GM21526 (cell line): ENCODE measurements around the gene ACADL.

Source experiments
- ATAC-seq: cut with Tn5 transposase; IDR thresholded peaks from one replicate; pipeline ENCODE4 v1.9.1; 2021; ENCODE audit warnings: moderate library complexity; ENCODE audit not compliant: unreplicated experiment, low FRiP score

ACADL gene

DNA sequence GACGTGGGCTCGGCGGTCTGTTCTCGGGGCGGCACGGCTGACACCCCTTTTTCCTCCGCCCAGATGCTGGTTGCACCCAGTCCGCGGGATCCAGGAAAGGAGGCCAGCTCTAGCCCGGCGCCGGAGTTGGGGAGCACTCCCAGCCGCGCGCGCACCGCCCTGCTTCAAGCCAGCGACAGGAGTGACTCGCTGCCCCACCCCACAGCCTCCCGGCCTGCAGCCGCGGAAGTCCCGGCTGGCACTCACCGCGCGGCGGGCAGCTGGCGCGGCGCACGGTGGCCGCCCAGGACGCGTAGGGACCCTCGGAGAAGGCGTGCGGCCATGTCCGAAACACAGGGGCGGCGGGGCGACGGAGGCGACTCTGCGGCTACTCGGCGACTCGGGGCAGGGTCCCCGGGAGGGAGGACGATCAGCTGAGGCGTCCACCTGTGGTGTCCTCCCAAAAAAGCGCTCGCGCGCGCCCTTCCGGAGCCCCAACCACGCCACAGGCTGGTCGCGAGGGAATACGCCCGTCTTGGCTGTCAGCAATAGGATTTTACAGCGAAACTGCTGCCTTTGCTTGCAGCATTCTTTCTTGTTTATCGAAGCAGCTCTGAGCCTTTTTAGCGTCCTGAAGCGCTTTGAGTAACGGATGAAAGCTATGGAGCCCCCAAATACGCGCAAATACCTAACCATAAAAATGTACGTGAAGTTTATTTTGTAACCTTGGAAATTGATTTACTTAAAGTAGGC lies at the start of gene ACADL:
TSS of gene ACADL (minus strand) at position 507 of the 732 bp plus-strand sequence. CDS start at position 323, 184 bp downstream.
- ATAC-seq = no peak

DNA sequence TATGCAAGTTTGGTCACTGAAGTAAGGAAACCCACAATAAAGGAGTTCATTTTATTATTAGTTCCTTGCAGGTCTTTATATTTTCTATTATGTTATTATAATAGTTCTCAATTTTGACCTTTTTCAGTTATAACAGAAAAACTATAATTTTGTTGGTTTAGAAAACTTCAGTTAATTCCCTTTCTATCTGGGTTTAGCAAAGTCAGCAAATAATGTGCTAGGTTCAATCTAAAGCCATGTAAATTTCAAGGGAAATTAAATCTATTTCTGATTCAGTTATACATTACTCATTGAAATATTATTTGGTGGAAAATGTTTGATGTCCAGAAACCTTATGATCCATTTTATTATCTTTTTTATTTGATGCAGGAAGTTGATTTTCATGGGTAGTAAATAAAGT lies 46.1 kb upstream of the ACADL start:
- ATAC-seq = no peak

- no peak for ATAC-seq
These were observed 43.9 kb upstream of the ACADL start for GRCh38 chr2:210269148-210269547.

DNA sequence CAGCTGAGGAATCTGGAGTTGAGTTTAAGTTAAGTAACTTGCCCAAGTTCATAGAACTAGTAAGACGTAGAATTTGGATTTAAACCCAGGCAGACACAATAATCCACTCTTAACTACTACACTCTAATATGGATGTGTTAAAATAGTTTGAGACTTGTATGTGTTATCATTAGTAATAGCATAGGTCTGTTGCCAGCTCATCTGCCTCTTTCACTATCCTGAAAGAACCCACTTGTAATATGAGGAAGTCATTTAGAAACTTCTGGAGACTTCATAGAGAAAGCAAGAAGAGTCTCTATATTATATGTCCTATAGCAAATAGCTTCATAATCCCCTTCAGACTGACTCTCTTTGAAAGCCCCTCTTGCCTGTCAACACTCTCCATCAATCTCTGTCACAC lies 43.0 kb upstream of the ACADL start:
- ATAC-seq = no peak

DNA sequence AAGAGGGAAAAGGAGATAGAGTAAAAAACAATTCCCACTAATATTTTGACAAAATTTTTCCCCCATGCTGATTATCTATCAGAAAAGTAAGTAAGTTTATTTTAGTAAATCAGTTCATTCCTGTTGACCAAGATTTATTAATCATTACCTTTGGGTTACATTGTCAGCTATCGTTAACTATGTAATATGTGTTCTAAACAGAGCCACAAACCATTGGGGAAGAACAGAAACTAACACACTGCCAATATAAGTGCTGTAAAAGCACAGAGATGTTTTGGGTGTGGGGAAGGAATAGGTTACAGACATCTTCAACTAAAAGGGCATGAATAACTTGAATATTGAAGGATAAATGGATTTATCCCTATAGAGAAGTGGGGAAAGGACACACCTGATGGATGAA lies 42.5 kb upstream of the ACADL start:
- no peak for ATAC-seq

DNA sequence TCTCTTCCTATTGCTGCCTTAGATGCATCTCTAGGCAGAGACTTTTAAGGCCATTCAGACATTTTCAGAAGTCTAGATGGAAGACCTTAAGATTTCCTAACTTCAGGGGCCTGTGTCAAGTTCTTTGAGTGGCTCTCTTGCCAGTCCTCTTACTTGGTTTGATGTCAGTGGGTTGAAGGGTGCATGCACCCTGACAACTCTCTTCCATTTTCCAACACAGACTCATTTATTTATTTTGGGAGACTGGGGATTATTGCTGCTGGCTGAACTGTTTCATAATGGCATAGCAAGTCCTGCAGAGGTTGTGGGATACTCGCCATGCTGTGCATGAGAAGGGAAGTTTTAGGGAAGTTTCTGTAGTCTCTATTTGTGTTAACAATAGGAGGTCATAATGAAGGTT lies 39.0 kb upstream of the ACADL start:
- ATAC-seq = no peak

DNA sequence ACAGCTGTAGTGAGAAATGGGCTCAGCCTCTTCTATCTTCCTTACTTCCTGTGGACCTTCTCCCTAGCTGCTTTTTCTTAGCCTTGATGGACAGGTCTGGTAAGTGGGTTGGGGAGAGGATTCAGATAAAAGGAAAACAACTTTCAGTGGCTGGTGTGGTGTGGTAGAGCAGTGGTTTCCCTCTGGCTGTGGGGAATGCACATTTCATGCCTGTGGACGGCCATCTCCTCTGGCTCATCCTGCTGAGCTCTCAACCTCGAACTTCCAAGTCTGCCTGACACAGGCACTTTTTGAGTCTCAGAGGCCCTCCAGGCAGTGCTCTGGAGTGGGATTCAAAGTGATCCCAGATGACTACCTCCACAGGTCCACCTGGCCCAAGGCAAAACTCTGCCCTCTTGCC lies 38.6 kb upstream of the ACADL start:
- ATAC-seq = no peak

- no peak for ATAC-seq
These were observed 36.8 kb upstream of the ACADL start for GRCh38 chr2:210262036-210262435.

GRCh38 chr2:210259687-210260086 lies 34.4 kb upstream of the ACADL start:
- no peak for ATAC-seq

DNA sequence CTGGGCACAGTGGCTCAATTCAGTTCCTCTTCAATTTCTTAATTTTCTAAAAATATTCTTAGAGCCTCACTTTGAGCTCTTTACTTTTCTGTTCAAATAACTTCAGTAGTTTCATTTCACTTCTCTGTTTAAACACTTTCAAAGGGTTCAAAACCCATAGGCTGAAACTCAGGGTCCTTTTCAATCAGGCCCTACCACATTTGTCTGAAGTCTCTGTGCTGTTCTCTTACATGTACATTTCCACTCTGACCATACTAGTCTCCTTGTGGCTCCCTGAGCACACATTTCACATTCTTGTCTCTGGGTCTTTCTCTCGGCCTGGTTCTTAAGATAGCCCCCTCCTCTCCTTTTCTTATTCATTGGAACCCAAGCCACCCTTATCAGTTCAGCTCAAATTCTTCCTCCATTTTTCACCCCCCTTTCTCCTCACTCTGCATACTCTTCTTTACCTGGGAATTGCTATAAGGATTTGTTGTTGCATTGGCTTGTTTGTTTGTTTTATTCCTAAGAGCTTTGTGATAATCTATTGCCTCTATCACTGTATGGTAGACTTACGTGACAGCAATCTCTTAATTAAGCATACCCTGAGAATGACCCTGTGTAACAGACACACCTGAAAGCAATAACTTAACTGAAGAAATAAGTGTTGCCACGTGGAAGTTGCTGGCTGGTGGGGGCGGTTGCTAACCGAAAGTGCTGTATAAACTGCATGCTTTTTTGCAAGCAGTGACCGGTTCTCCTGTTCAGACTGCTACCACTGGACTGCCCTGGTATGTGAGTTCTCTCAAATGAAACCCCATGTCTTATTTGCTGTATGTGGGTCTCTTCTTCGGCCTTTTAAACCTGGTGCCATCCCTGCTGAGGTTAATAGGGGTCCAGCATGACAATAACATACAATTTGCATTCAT lies 27.7 kb upstream of the ACADL start:
- ATAC-seq = no peak

DNA sequence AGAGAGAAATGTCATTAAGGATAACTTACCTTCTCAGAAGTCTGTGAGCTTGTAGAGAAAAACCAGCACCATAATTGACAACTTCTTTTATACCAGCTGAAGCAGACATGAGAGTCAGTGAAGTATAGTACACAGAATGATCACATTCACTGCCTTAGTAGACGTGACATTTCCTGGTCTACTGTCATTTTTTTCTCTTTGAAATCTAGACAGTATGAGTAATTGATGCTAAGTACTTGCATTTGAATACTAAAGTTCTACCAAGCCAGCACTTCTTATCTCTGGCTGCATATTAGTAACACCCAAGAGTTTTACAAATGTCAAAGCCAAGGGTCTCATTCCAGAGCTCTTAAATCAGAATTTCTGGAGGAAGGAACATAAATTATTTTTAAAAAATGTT lies 25.4 kb upstream of the ACADL start:
- no peak for ATAC-seq

DNA sequence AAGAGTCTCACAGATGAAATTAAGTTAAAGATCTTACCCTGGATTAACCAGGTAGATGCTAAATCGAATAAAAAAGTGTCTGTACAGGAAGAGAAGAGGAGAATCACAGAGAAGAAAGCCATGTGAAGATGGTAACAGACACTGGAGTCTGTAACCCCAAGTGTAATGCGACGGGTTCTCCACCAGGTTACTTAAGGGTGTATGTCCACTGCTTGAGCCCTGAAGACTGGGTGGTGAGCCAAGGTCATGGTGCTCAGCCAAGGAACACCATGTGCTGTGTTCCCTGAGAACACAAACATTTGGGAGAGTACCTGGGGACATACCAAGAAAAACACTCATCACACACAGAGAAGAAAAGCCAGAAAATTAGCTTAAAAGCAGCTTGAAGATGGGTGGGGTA lies 8.2 kb upstream of the ACADL start:
- ATAC-seq = no peak

DNA sequence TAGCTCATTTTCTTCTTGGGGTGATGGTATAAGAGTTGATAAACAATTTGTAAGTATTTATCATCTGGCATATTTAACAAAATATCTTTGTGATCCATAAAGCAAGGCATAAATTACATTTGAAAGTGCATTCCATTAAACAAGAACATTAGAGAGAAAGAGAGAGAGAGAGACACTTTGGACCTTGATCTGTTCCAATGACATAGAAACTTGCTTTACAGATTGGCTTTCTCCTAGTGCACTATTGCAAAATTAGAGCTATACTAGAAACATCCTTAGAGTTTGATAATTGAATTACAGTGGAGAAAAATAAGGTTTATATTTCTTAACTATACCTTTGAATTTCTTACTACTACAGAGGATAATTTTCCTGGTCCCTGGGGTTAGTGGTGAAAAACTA lies 5.7 kb upstream of the ACADL start:
- ATAC-seq = no peak

DNA sequence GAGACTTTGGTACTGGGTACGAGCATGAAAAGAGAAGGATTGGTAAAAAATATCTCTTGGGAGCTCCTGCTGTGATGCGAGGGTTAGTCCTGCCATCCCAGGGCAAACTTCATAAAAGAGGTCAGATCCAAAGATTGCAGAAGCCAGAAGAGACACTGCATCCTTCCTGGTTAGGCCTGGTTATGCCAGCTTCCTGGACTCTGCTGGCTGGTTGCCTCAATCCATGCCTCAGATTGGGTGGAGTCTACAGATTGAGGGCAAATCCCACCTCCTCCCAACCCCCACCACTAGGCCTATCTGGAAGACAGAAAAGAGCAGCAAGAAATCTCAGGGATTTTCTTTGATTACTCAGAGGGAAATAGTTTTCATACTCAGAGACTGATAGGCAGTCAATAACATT lies 5.3 kb upstream of the ACADL start:
- ATAC-seq = no peak

GRCh38 chr2:210228586-210228985 lies 3.3 kb upstream of the ACADL start:
- ATAC-seq = no peak

DNA sequence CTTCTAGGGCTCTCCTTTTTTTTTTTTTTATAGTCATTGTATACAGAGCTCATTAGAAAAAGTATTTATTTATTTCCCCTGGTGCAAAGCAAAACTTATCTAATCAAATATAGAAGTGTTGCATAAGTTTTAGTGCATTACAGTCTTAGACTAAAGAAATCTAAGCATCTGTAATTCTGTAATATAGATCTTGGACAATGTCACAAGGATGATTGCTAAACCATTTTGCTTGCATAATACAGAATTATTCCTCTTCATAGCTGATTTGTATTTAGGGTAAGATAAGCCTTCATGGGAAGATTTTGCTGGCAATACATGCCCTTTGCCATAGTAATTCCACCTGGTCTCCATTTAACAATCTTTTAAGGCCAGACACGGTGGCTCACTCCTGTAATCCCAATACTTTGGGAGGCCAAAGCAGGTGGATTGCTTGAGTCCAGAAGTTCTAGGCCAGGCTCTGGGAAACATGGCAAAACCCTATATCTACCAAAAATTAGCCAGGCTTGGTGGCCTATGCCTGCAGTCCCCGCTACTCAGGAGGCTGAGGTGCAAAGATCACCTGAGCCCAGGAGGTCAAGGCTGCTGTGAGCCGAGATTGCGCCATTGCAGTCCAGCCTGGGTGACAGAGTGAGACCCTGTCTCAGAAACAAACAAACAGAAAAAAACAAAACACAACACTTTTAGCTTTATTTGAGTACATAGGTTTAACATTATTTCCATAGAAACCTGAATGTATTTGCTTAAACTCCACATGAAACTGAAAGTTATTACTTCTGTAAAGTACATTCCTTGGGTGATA lies 2.2 kb upstream of the ACADL start:
- ATAC-seq = no peak

DNA sequence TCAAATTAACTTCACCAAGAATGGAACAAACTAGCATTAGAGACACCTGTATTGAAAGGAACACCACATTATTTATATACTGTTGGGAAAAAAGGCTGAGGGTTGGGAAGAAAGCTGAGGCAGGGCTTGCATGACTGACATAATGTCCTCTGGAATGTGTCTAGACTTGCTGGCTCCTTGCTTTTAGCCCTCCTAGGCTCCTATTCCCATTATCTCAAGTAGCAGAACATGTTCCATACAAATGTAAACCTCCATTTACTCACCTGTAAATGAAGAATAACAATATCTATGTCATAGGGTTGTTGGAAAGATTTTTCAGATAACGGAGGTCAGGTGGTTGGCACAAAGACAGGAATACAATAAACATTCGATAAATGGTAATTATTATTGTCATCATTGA lies 976 bp upstream of the ACADL start:
- no peak for ATAC-seq

DNA sequence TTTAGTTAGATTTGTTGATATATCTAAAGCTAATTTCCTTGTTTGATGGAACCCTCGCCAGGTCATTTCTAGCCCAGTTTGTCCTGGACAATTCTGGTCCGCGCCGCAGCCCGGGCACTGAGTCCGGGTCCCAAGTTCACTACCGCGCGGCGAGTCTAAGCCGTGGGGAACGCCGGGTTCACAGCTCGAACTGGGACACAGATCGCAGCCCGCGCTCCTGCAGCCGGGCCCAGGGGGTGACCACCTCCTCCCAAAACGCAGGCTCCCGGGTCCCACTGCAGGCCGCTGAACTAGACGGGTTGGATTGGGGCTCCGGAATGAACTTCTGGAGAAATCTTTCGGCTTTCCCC lies 681 bp downstream of the ACADL start:
- no peak for ATAC-seq

GRCh38 chr2:210215120-210215519 lies 10.1 kb downstream of the ACADL start:
- ATAC-seq = no peak

DNA sequence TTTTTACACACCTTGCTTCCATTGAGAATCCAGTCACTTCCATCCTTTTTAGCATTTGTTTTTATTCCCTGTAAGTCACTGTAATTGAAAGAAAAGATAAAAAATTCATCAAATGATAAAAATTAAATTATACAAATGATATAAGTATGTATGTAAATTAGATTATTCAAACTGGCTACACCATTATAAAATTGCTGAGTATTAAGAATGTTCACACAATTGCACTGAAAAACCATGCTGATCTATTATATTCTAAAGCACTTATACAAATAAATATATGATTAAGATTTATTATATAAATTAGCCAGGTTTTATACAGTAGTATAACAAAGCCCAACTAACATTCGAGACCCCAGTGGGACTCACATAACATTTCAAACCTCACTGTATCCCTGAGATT lies 15.1 kb downstream of the ACADL start:
- ATAC-seq = no peak

GRCh38 chr2:210207929-210208328 lies 17.3 kb downstream of the ACADL start:
- ATAC-seq = no peak
